Measurements from ENCODE around the gene TINAGL1.

- TF ChIP-seq, protein P1, sequence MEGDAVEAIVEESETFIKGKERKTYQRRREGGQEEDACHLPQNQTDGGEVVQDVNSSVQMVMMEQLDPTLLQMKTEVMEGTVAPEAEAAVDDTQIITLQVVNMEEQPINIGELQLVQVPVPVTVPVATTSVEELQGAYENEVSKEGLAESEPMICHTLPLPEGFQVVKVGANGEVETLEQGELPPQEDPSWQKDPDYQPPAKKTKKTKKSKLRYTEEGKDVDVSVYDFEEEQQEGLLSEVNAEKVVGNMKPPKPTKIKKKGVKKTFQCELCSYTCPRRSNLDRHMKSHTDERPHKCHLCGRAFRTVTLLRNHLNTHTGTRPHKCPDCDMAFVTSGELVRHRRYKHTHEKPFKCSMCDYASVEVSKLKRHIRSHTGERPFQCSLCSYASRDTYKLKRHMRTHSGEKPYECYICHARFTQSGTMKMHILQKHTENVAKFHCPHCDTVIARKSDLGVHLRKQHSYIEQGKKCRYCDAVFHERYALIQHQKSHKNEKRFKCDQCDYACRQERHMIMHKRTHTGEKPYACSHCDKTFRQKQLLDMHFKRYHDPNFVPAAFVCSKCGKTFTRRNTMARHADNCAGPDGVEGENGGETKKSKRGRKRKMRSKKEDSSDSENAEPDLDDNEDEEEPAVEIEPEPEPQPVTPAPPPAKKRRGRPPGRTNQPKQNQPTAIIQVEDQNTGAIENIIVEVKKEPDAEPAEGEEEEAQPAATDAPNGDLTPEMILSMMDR (IDR thresholded peaks at IDR 0.05; ENCODE audit: low read length) = no peak
- TF ChIP-seq EZH2 (optimal IDR thresholded peaks at IDR 0.05; ENCODE audit: low read depth, low read length) (no peak), EZH2phosphoT487 (IDR thresholded peaks at IDR 0.05; ENCODE audit: low read length) (no peak)
Observed at GRCh38 chr1:31568895-31569595, 7.3 kb upstream of the TINAGL1 start.
